Stimulated activated CD4-positive, alpha-beta T cell treated with anti-CD3 and anti-CD28 coated beads, TNF-alpha, amount 100 ng/mL, for 1 hour (primary cell): Measurements from ENCODE around the gene PDE8B.

Experiments
- DNase-seq, 3 donors: peaks; one replicate each; pipeline ENCODE4 v3.0.0-alpha.2; 2020; ENCODE audit warnings: low read depth in 3 of 3, low spot score in 1 of 3

Gene PDE8B

DNA sequence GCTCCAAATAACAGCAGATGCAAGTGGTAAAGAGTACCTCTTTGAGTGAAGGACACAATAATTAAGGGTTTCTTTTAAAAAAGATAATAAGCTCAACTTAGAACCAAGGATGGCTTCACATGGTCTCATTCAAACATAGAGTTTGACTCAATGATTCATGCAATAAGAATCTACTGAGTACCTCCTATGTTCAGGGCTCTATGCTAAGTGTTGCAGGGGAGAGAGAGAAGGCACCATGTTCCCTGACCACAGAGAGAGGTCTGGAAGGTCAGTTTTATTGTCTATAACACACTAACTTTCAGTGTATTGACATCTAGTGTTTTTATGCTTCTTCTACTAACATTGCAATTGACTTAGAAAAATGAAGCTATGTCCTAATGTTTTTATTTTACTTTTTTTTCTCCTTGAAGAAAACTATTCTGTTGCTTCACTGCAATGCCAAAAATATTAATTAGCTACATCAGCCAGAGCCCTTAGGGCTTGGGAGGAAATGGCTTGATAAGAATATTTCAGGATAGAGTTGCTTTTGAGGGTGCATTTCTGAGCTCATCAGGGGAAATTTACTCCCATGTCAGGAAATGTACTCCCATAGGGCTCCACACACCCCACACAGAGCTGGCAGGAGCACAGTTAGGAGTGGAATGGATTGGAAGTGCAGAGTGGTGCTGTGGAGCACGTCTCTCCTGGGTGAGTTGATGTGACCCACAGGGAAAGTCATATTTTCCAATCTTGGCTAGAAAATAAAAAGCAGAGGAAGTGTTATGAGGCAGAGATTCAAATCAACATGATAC, 106.6 kb downstream of the PDE8B start:
- no peak for DNase-seq

- DNase-seq, result no peak
Measured at GRCh38 chr5:77318060-77318459, 107.6 kb downstream of the PDE8B start.

DNA sequence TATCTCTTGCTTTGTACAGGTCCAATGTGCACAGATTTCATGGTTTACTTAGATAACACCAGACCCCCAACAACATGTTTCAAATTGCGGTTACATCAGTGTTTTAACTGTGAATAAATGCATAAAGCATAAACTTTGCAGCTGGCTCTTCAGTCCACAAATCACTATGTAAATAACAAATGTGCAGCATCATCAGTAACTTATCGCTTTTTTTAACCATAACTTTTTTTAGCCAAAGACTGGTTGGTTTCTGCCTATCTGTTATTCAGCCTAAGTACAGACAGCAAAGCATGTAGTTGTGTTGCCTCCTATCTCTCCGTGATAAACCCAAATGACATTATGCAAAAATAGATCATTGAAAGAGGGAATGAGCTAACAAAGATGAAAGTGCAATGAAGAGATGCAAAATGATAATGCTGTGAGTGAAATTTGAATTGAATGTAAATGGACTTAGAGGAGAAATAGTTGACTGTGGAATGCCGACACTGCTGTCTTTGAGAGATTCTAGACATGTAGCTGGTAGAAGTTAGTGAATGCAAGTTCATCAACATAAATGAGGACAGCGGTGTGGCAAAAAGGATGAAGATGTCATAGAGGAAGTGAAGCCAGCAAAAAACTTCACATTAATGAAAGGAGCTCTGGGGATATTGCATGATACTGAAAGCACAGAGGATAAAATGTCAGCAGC, 108.8 kb downstream of the PDE8B start:
- no peak for DNase-seq

- no peak for DNase-seq
Measured at GRCh38 chr5:77321793-77322394, 111.4 kb downstream of the PDE8B start.

- DNase-seq, result no peak
Measured at GRCh38 chr5:77322406-77322805, 111.9 kb downstream of the PDE8B start.

DNA sequence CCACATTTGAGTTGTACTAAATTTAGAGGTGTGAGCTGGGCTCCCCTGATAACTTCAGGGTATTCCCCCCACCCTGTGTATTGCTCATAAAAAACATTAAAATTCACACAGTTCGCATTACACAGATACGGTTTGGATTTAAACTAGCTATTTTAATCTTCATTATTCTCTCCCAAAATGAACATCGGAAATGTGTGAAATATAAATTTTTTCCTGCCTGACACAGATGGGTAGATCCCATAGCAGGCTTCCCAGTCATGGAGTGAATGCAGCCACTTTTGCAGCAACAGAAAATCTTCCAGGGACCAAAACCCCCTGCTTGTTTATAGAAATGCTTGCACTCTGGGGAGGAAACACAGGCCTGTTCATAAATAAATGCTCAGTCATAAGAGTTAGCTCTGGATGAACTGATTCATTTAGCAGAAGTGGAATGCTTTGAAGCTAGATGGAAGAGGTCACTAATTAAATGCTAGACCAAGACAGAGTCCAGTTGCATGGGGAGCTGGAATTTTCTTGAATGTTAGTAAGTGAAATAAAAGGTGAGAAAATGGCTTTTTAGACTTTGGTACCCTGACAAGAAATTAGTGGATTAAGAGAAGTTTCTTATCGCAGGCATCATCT, 115.6 kb downstream of the PDE8B start:
- no peak for DNase-seq

- no peak for DNase-seq
Measured at GRCh38 chr5:77326986-77327734, 116.7 kb downstream of the PDE8B start.

- no peak for DNase-seq
Measured at GRCh38 chr5:77328930-77329647, 118.6 kb downstream of the PDE8B start.

- DNase-seq, result no peak
Measured at GRCh38 chr5:77329664-77330430, 119.4 kb downstream of the PDE8B start.

- no peak for DNase-seq
Measured at GRCh38 chr5:77333036-77333435, 122.6 kb downstream of the PDE8B start.

DNA sequence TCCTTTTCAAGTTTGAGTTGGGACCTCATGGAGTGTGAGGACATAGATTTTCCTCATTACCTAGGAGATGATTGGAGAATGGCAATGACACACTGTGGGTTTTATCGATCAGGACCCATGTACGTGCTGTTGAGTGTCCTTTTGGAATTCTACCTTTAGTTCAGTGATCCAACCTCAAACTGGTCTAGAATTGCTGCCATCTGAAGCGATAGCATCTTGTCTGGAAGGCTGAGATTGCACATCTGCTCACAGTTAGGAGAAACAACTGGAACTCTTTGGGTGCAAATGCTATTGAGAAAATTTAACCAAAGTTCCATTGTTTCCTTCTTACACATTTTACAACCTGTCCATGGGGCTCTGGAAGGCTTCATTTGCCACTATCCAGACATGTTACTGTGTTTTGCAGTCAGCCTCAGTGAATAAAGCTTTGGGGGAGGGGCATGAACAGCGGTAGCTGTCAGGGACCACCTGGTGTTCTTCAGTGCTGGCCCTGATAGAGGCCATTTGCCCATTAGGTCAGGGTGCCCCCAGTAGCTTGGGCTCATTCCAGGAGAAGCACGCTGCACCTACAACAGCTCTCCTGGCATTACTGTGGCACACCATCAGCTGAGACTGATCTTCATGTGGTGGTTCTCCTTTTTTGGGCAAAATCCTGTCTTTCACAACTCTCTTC, 123.1 kb downstream of the PDE8B start:
- no peak for DNase-seq

DNA sequence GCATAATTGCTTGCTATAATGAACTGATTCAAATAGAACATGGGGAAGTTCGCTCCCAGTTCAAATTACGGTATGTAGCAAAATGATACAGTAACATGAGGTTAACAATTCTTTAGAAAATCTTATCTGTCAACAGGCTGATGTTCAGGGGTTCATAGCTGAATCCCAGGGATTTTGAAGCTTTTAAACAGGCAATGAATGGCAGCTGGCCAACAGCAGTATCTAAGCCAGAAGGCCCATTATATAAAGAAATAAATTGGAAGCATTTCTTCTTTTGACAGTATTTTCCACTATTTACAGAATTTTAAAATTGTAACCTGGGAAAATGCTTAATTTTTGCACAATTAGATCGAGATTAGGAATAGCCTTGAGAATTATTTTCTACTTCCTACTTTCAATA, 126.8 kb downstream of the PDE8B start:
- no peak for DNase-seq

- no peak for DNase-seq
Measured at GRCh38 chr5:77337686-77338085, 127.2 kb downstream of the PDE8B start.

DNA sequence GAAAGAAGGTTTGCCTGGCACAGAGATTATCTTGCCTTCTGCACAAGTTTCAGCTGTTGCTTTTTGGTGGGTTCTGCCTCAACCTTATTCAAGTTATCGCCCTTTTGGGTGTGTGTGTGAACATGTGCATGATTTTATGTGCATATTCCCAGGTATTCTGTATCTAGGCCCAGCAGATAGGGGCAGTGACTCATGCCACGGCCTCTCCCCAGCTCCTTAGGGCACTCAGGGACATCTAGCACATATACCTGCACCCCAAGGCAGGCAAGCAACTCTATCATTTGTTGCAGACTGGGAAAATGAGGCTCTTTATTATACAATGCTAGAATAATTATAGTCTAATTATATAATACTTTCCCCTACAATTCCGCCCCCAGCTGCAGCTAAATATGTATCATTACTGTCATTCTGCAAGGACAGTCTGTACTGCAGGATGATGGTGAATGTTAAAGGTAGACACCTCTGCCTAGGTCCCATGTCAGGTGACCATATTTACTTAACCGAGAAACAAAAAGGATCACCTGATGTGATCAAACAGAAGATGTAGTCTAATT, 128.9 kb downstream of the PDE8B start:
- DNase-seq, result no peak

DNA sequence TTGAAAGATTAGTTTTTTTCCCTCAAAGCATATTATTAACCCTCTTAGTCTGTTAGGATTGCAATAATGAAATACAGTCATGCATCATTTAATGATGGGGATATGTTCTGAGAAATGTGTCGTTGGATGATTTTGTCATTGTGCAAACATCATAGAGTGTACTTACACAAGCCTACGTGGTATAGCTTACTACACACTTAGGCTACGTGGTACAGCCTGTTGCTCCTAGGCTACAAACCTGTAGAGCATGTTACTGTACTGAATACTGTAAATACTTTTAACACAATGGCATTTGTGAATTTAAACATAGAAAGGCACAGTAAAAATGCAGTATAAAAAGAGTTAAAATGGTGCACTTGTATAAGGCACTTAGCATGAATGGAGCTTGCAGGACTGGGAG, 132.7 kb downstream of the PDE8B start:
- DNase-seq, result no peak

DNA sequence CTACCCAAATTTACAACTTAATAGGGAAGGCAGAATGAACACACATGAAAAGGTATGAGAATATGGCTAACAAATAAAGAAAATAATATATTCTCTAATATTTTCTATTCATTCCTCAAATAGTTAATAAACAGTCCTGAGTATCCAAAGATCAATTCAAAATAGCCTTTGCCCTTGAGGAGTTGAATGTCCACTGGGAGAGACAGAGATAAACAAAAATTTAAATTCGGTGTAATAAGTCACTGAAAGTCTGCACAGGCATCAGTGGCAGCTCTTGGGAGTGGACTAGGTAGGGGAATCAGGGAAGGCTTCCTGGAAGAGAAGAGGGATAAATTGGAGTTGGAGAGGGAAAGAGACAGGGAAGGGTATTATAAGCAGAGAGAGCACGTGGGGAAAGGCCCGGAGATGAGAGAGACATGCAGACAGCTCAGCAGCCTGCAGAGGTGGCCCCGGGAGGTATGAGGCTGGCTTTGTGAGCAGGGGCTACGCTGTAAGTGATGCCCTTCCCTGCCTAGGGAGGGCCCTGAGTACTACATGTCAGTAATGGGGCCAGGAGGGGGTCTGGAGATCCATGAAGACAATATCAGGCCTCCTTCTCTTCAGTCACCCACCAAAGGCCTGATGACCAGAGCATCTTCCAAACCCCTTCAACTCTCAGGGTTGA, 137.1 kb downstream of the PDE8B start:
- DNase-seq, result no peak

DNA sequence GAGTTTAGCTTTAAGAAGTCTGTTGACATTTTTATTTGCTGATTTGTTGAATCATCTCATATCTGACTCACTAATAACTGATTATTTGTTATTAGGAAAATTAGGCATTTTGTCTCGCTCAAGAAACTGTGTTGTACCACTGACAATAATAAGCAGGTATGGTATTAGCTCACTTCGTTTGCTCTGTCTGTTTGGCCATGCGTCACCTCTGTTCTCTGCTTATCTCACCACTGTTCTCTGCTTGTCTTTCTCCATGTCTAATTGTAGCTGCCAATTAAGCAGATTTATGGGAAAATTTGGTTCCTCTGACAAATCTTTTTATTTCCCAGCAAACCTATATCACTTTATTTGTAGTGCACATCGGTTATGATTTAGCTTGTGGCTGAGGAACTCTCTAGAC, 142.8 kb downstream of the PDE8B start:
- no peak for DNase-seq

GRCh38 chr5:77354454-77354853, 144.0 kb downstream of the PDE8B start:
- DNase-seq, result no peak
